Body of pancreas (tissue), 4 donors: Measurements from ENCODE around the gene GLI2. TPM values are rescaled to one million over a fixed set of nuclear protein-coding genes. Genes with fewer than 3 reads are reported as not detected.

Source experiments
- ATAC-seq: fragments of 150-250 bp; one replicate; pipeline ENCODE4 v1.9.1; 2016
- DNase-seq, 4 donors: peaks; one replicate each; pipeline ENCODE4 v3.0.0-alpha.2; 2019
- H3K27ac ChIP-seq, 4 donors: fragments of 200-600 bp; sonication (generic); 1 replicate in 3 of 4; 2 replicates in 1 of 4; pipeline versions ENCODE4 v1.5.1 to v1.6.1; 2016 to 2019; ENCODE audit warnings: mild to moderate bottlenecking in 1 of 4, mixed read lengths in 1 of 4, moderate library complexity in 1 of 4
- H3K27me3 ChIP-seq, 2 donors: fragments of 200-600 bp; sonication (generic); one replicate each; pipeline ENCODE4 v1.6.0; 2016; ENCODE audit warnings: mild to moderate bottlenecking in 1 of 2
- H3K36me3 ChIP-seq, 2 donors: fragments of 200-600 bp; sonication (generic); replicated peaks in 1 of 2; 2 replicates each; pipeline ENCODE4 v1.5.1; 2016; ENCODE audit warnings: low read depth in 2 of 2; ENCODE audit not compliant: insufficient read depth in 1 of 2
- H3K4me1 ChIP-seq: fragments of 200-600 bp; sonication (generic); one replicate; pipeline ENCODE4 v1.6.0; 2016
- H3K4me3 ChIP-seq, 2 donors: fragments of 200-600 bp; sonication (generic); 1 replicate in 1 of 2; 2 replicates in 1 of 2; pipeline ENCODE4 v1.5.1; 2016 to 2019
- H3K9me3 ChIP-seq, 3 donors: fragments of 200-600 bp; sonication (generic); 1 replicate in 2 of 3; 2 replicates in 1 of 3; pipeline ENCODE4 v1.5.1; 2016
- CTCF ChIP-seq, 7 experiments: fragments of 450-650 bp in 4 of 7; fragments of 200-600 bp in 3 of 7; sonication (generic) in 3 of 7; IDR thresholded peaks; one replicate each; pipeline ENCODE4 v1.5.1; 2016 to 2019; ENCODE audit warnings: antibody characterized with exemption in 7 of 7
- POLR2A ChIP-seq, 3 donors: fragments of 450-650 bp; IDR thresholded peaks; one replicate each; pipeline ENCODE4 v1.6.1; 2016; ENCODE audit warnings: antibody characterized with exemption in 3 of 3, mild to moderate bottlenecking in 2 of 3
- WGBS, 2 donors: methylation state at CpG; one replicate each; pipeline ENCODE4 v1.1.5; 2017; 5-methylcytosine and 5-hydroxymethylcytosine counted together
- intact Hi-C: fragments of 100-400 bp; cut with DNase I; formaldehyde crosslinking; loops from one replicate; pipeline ENCODE4 v1.15.1; 2023
- total RNA-seq, 2 donors: library from RNA; depleted of rRNA; stranded (reverse); fragments of >200 nt; gene quantifications; one replicate each; pipeline ENCODE4 v1.1.0, GENCODE V29; 2016

Gene GLI2
- total RNA-seq, 2 donors from 2014 or later, result 1.0 to 1.3 TPM

- intact Hi-C loops, result no loop called here
- WGBS, 2 donors, result 84 to 94% methylated on average over 3 to 14 of the region's 15 CpGs
- Histone ChIP-seq H3K9me3 (no peaks in the 10 kb centered on the region), H3K27ac (no peak overlapping the region), H3K4me1 (no peaks in the 10 kb centered on the region), H3K27me3 (no peaks in the 10 kb centered on the region), H3K36me3 (no peaks in the 10 kb centered on the region), H3K4me3 (no peak overlapping the region)
- no peak for TF ChIP-seq CTCF (IDR thresholded peaks at IDR 0.05)
- TF ChIP-seq POLR2A (IDR thresholded peaks at IDR 0.05), result no peak
- ATAC-seq (no peak), DNase-seq (no peak)
Measured at GRCh38 chr2:120775801-120776589, 40.3 kb downstream of the GLI2 start.

DNA sequence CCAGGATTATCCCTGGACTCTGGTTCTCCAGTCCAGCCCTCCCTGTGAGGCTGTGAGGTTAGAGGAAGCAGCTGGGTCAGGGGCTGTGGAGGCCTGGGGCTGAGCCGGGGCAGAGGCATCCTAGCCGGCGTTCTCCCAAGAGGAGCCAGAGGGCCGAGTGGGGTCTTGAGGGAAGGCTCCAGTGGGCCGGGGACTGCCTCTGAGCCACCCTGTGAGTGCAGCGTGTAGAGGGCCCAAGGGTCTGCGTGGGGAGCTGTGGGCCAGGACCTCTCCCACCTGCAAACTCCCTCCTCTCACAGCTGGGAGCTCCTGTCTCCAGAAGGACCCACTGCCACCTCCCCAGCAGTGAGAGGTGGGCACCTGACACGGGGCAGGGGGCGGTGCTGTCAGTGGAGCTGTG lies 41.0 kb downstream of the GLI2 start:
- no peak for ATAC-seq
- intact Hi-C loops, result no loop called here
- 70% methylated on average over 9 of the region's 9 CpGs; no CpG with 5 or more reads in 1 of the 2 donors for whole genome bisulfite sequencing, 2 donors
- no peak for TF ChIP-seq CTCF (IDR thresholded peaks at IDR 0.05)
- no peak for TF ChIP-seq POLR2A (IDR thresholded peaks at IDR 0.05)
- Histone ChIP-seq H3K36me3 (no peaks in the 10 kb centered on the region), H3K27me3 (no peaks in the 10 kb centered on the region), H3K4me1 (no peaks in the 10 kb centered on the region), H3K27ac (no peak overlapping the region), H3K9me3 (no peaks in the 10 kb centered on the region), H3K4me3 (no peak overlapping the region)
- DNase-seq, result no peak

DNA sequence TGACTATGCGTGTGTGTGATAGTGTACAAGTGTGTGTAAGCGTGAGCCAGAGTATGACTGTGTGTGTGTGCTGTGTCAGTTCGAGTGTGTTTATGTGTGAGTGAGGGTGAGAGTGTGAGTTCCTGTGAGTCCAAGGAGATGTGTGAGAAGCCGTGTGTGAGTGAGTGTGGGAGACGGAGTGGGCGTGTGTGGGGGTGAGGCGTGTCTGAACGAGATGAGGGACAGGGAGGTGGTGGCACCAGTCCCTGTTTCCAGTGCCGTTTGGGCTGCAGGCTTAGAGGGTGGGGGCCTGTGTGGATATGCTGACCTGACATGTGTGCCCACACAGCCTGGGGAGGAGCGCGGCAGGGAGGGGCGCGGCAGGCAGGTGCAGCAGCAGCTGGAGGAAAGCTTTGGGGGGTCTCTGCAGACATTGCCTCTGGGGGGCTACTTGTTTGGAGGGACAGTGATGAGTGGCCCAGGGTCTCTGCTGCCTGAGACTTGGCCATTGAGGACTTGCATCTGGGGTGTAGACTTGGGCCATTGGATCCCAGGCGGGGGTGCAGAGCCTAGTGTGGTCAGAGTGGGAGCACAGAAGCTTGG lies 41.6 kb downstream of the GLI2 start:
- intact Hi-C loops, result no loop called here
- no peak overlapping the region for H3K4me3 ChIP-seq
- H3K36me3 ChIP-seq, result no peaks in the 10 kb centered on the region
- WGBS, 2 donors, result 74 to 84% methylated on average over 10 to 13 of the region's 14 CpGs
- no peaks in the 10 kb centered on the region for H3K9me3 ChIP-seq
- no peaks in the 10 kb centered on the region for H3K27me3 ChIP-seq
- DNase-seq (no peak), ATAC-seq (no peak)
- no peaks in the 10 kb centered on the region for H3K4me1 ChIP-seq
- no peak for TF ChIP-seq CTCF (IDR thresholded peaks at IDR 0.05)
- no peak for TF ChIP-seq POLR2A (IDR thresholded peaks at IDR 0.05)
- no peak overlapping the region for H3K27ac ChIP-seq

GRCh38 chr2:120777787-120778186 lies 42.1 kb downstream of the GLI2 start:
- DNase-seq (no peak), ATAC-seq (no peak)
- TF ChIP-seq CTCF (IDR thresholded peaks at IDR 0.05) (no peak), POLR2A (IDR thresholded peaks at IDR 0.05) (no peak)
- Histone ChIP-seq H3K9me3 (no peaks in the 10 kb centered on the region), H3K36me3 (no peaks in the 10 kb centered on the region), H3K4me3 (no peak overlapping the region), H3K27ac (no peak overlapping the region), H3K27me3 (no peaks in the 10 kb centered on the region), H3K4me1 (no peaks in the 10 kb centered on the region)
- 73 to 98% methylated on average over 4 to 5 of the region's 5 CpGs for WGBS, 2 donors
- intact Hi-C loops, result no loop called here
